Erythroblast (primary cell): ENCODE measurements around the gene LMO4.

Experiments used
- DNase-seq, 2 experiments: peaks; one replicate each; lab custom pipeline; 2025; lab: John Stamatoyannopoulos, UW
- GATA1 ChIP-seq: IDR thresholded peaks from 2 replicates; pipeline ENCODE4 v1.6.1; 2011; ENCODE audit warnings: low read depth, mild to moderate bottlenecking, control low read depth, low read length, moderate library complexity
- POLR2A ChIP-seq: IDR thresholded peaks from 2 replicates; pipeline ENCODE4 v1.6.1; 2011; ENCODE audit warnings: mild to moderate bottlenecking, low read length

LMO4 gene

DNA sequence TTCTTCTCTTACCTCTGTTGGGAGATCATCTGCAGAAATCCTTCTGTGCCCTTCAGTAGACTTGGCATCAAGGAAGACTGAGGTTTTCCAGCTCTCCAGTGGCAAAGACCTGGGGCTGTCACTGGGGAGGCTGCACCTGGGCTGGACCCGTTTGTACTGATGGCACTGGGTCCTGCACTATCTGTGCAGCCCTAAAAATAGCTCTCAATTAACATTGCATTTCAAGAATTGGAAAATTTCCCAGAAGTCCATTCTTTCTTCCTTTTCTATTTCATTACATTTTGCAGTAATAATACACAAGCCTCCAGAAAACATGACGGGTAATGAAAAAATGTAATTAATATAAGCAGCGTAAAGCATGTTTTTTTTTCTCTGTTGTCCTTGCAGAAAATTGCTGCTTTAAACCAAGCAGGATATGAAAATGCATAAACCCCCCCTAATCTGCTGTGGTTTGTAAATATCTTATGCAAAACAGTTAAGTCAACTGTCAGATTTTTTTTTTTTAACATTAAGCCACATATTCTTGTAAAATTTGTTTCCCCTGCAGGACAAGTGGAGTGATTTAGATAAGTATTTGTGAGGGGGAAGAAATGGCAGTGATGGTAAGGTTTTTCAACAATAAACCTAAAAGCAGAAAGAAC lies 64.9 kb downstream of the LMO4 start:
- TF ChIP-seq GATA1 (no peak), POLR2A (no peak)
- DNase-seq = no peak

DNA sequence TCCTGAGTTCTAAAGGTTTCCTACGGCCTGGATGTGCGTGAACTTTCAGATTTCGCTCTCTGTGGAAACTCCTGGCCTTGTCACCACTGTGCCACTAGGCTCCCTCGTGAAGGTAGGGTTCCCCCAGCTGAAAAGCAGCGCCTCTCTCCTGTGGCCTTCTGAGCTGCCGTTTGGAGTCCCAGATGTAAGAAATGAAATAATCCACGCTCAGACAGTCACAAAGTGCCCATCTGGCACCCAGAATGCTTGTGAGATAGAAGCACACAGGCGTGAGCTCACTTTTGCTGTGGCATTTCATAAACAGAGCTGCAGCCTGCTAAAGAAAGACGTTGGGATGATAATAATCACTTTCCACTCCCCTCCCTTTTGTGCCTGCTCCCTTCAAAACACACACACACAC lies 65.8 kb downstream of the LMO4 start:
- DNase-seq = peak; percentile 18 to 74
- TF ChIP-seq GATA1 (no peak), POLR2A (no peak)

DNA sequence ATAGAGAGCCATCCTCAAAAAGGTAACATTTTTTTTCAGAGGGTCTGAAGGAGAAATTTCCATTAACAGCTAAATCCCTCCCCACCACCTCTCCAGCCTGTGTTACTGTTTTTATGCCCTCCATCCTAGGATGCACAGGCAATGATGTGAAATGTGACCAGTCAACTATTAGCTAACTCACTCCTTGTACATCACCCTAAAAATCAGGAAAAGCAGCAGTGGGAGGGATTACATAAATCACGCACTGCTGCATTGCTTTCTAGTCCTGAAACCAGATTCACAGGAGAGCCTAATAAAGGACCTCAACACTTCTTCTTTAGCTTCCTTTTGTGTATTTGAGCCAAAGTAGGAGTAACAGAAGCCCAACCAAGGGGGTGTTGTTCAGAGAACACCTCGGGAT lies 66.3 kb downstream of the LMO4 start:
- TF ChIP-seq GATA1 (no peak), POLR2A (no peak)
- DNase-seq = no peak
